Muscle layer of colon (tissue), 2 donors: Measurements from ENCODE around the gene DCAF5.

Source experiments
- H3K27ac ChIP-seq: one replicate; pipeline ENCODE4 v1.7.0; 2013; ENCODE audit warnings: low read depth, mild to moderate bottlenecking, low read length, moderate library complexity
- H3K27me3 ChIP-seq, 2 donors: one replicate each; pipeline ENCODE4 v1.7.0; 2013; ENCODE audit warnings: low read length in 2 of 2, mild to moderate bottlenecking in 2 of 2; ENCODE audit not compliant: insufficient read depth in 2 of 2, control insufficient read depth in 1 of 2
- H3K36me3 ChIP-seq: one replicate; pipeline ENCODE4 v1.7.0; 2013; ENCODE audit warnings: mild to moderate bottlenecking, low read length; ENCODE audit not compliant: insufficient read depth
- H3K4me1 ChIP-seq: one replicate; pipeline ENCODE4 v1.7.0; 2013; ENCODE audit warnings: mild to moderate bottlenecking, low read length; ENCODE audit not compliant: insufficient read depth
- H3K4me3 ChIP-seq, 2 donors: one replicate each; pipeline ENCODE4 v1.7.0; 2013; ENCODE audit warnings: low read length in 2 of 2, low read depth in 1 of 2, mild to moderate bottlenecking in 1 of 2, moderate library complexity in 1 of 2
- H3K9ac ChIP-seq: one replicate; pipeline ENCODE4 v1.7.0; 2013; ENCODE audit warnings: low read length
- H3K9me3 ChIP-seq: one replicate; pipeline ENCODE4 v1.7.0; 2013; ENCODE audit warnings: mild to moderate bottlenecking, low read length
- donor health status: abdominal sarcoma.
- donor health status: Adenocarcinoma of cecum.

DCAF5 gene

GRCh38 chr14:69010648-69011047 lies 142.3 kb downstream of the DCAF5 start:
- Histone ChIP-seq H3K4me1 (peaks cover 9% of the 10 kb centered on the region), H3K9ac (no peak overlapping the region), H3K4me3 (no peak overlapping the region), H3K36me3 (no peaks in the 10 kb centered on the region), H3K27ac (no peak overlapping the region), H3K27me3 (no peaks in the 10 kb centered on the region), H3K9me3 (no peaks in the 10 kb centered on the region)

DNA sequence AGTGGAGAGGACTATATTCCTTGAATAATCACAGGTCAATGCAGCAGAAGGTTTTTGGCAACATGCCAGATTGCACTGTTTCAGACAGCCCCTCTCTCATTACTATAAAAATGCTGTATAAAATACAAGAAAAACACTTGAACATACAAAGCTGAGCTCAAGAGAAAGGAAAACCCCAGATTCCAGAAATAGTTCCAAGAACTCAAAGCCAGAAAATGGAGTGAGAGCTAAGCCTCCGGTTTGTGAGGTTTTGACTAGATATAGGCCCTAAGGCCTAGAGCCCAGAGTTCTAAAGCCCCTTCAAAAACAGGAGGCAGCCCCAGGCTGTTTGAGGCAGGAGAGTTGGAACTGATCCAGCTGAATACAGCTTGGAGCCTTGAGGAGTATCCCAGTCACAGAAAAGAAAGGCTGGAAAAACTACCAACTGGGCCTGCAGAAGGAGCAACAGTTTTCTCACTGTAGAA lies 144.5 kb downstream of the DCAF5 start:
- no peak overlapping the region for H3K4me3 ChIP-seq
- no peaks in the 10 kb centered on the region for H3K27me3 ChIP-seq
- no peaks in the 10 kb centered on the region for H3K9me3 ChIP-seq
- no peaks in the 10 kb centered on the region for H3K36me3 ChIP-seq
- no peak overlapping the region for H3K27ac ChIP-seq
- peaks cover 20% of the 10 kb centered on the region for H3K4me1 ChIP-seq
- H3K9ac ChIP-seq: no peak overlapping the region

DNA sequence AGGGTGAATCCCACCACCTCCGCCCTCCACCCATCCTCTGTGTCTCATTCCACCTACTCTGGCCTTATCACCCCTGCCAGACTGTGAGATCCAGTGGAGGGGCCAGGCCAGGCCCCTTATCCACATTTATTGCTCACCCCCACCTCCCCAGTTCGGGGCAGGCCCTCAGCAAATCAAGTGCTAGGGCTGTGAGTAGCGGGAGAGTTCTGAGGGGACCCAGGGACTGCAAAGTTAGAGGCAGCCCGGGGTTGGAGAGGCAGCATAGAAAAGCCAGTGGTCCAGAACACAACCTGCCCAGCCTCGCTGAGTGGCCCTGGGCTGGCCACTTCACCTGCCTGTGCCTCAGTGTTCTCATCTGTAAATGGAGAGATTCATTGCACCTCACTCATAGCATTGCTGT lies 146.6 kb downstream of the DCAF5 start:
- Histone ChIP-seq H3K4me1 (peaks cover 20% of the 10 kb centered on the region), H3K27me3 (no peaks in the 10 kb centered on the region), H3K4me3 (no peak overlapping the region), H3K9me3 (no peaks in the 10 kb centered on the region), H3K27ac (no peak overlapping the region), H3K36me3 (no peaks in the 10 kb centered on the region), H3K9ac (no peak overlapping the region)

- Histone ChIP-seq H3K9me3 (no peaks in the 10 kb centered on the region), H3K9ac (no peak overlapping the region), H3K4me1 (peaks cover 20% of the 10 kb centered on the region), H3K27ac (no peak overlapping the region), H3K36me3 (no peaks in the 10 kb centered on the region), H3K4me3 (no peak overlapping the region), H3K27me3 (no peaks in the 10 kb centered on the region)
Measured at GRCh38 chr14:69005432-69006148, 147.3 kb downstream of the DCAF5 start.

DNA sequence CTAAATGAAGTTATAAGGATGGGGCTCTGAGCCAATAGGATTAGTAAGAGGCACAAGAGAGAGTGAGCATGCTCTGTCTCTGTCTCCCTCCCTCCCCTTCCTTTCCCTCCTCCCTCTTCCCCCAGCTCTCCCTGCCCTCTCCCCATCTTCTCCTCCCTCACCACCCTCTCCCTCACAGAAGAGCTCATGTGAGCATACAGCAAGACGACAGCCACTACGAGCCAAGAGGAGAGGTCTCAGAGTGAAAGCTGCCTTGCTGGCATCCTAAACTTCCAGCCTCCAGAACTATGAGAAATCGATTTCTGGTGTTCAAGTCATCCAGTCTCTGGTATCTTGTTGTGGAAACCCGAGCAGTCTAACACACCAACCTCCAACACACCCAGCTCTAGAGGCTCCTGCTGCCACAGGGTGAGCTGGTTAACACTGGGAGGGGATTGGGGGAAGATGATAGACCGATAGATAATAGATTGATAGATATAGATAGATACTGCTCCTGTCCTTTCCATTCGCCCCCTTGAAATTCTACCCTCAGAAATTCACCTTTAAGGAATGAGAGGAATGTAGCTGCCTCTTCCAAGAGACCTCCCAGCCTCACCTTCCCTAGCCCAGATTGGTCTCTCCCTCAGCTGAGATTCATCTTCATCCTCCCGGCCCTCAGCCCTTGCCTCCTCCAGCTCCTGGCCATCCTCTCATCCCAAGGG lies 148.0 kb downstream of the DCAF5 start:
- Histone ChIP-seq H3K9me3 (no peaks in the 10 kb centered on the region), H3K9ac (no peak overlapping the region), H3K27me3 (no peaks in the 10 kb centered on the region), H3K4me1 (peaks cover 20% of the 10 kb centered on the region), H3K36me3 (no peaks in the 10 kb centered on the region), H3K27ac (no peak overlapping the region), H3K4me3 (no peak overlapping the region)

DNA sequence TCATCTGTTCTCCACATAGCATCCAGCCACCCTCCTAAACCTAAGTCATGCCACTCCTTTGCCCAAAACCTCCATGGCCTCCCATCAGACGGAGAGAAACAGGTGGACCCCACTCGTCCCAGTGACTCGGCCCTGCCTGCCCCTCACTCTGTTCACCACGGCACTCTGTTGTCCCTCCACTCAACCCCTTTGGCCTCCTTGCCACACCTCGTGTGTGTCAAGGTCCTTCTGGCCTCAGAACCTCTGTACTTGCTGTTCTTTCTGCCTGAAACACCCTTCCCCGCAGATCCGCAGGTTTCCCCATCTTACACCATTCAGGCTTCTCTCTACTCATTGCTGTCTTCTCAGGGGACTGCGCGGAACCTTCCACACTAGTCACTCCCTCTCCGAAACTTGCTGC lies 149.3 kb downstream of the DCAF5 start:
- Histone ChIP-seq H3K4me3 (no peak overlapping the region), H3K27ac (no peak overlapping the region), H3K27me3 (no peaks in the 10 kb centered on the region), H3K9ac (no peak overlapping the region), H3K4me1 (peaks cover 18% of the 10 kb centered on the region), H3K9me3 (no peaks in the 10 kb centered on the region), H3K36me3 (no peaks in the 10 kb centered on the region)

- no peak overlapping the region for H3K27ac ChIP-seq
- no peaks in the 10 kb centered on the region for H3K36me3 ChIP-seq
- no peaks in the 10 kb centered on the region for H3K27me3 ChIP-seq
- peaks cover 16% of the 10 kb centered on the region for H3K4me1 ChIP-seq
- no peak overlapping the region for H3K9ac ChIP-seq
- no peaks in the 10 kb centered on the region for H3K9me3 ChIP-seq
- H3K4me3 ChIP-seq: no peak overlapping the region
Measured at GRCh38 chr14:69002069-69002468, 150.8 kb downstream of the DCAF5 start.

GRCh38 chr14:69001375-69001774 lies 151.5 kb downstream of the DCAF5 start:
- H3K4me1 ChIP-seq: peaks cover 16% of the 10 kb centered on the region
- no peaks in the 10 kb centered on the region for H3K36me3 ChIP-seq
- H3K9ac ChIP-seq: no peak overlapping the region
- H3K9me3 ChIP-seq: no peaks in the 10 kb centered on the region
- H3K27me3 ChIP-seq: no peaks in the 10 kb centered on the region
- no peak overlapping the region for H3K4me3 ChIP-seq
- no peak overlapping the region for H3K27ac ChIP-seq
